ENCODE results near the gene COL9A1.
"Not testable (repeated sequence)": the region's sequence is repeated elsewhere in the genome, so short reads cannot be mapped to it uniquely, and the experiment has no call there.

The COL9A1 gene

DNA sequence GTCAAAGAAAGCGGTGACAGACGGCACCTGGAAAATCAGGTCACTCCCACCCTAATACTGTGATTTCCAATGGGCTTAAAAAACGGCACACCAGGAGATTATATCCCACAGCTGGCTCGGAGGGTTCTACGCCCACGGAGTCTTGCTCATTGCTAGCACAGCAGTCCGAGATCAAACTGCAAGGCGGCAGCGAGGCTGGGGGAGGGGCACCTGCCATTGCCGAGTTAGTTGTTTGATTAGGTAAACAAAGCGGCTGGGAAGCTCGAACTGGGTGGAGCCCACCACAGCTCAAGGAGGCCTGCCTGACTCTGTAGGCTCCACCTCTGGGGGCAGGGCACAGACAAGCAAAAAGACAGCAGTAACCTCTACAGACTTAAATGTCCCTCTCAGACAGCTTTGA lies 14.9 kb upstream of the COL9A1 start:
- not testable (repeated sequence) for H3K36me3 ChIP-seq (ENCODE audit: control insufficient read depth, insufficient read depth, low read length); H3K27me3 ChIP-seq (ENCODE audit: control insufficient read depth, insufficient read depth, low read length, poor library complexity, severe bottlenecking); H3K27ac ChIP-seq (ENCODE audit: insufficient read depth, low read depth, low read length, poor library complexity, severe bottlenecking); H3K4me1 ChIP-seq (ENCODE audit: control insufficient read depth, insufficient read depth, low read length); H3K4me3 ChIP-seq (ENCODE audit: insufficient read depth, low read depth, low read length); H3K9me3 ChIP-seq (ENCODE audit: control insufficient read depth, low read length)
- WGBS, 2 experiments: 94 to 97% methylated on average over 12 of the region's 12 CpGs

DNA sequence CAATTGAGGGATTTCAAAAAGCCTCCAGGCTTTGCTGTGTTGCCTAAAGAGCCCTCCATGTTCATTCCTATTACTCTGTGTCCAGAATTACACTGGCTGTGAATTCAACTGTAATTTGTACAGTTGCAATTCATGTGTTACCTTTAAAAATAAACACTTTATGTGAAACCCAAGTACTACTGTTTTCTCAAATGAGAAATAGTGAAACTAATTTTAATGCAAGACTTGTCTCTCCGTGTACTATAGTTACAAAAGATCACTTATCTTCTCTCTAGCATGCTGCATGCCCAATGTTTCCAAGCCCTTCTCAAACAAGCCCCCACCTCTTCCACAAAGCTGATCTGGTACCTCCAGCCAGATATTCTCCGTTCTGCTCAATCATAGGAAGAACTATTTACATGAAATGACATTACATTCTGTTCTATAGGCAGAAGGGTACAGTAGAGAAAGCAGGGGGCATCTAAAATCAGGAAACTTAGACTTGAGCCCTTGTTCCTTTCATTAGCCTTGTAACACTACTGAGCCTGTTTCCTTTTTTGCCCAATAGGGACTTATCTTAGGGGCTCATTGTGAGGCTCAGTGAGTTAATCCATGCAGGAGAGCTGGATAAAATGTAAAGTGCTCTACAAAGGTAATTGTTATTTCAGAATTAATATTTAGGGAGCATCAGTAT lies 12.3 kb upstream of the COL9A1 start:
- no peak overlapping the region for H3K4me3 ChIP-seq (ENCODE audit: insufficient read depth, low read depth, low read length)
- no peaks in the 10 kb centered on the region for H3K36me3 ChIP-seq (ENCODE audit: control insufficient read depth, insufficient read depth, low read length)
- H3K27me3 ChIP-seq (ENCODE audit: control insufficient read depth, insufficient read depth, low read length, poor library complexity, severe bottlenecking): no peaks in the 10 kb centered on the region
- H3K4me1 ChIP-seq (ENCODE audit: control insufficient read depth, insufficient read depth, low read length): no peaks in the 10 kb centered on the region
- H3K27ac ChIP-seq (ENCODE audit: insufficient read depth, low read depth, low read length, poor library complexity, severe bottlenecking): no peak overlapping the region
- H3K9me3 ChIP-seq (ENCODE audit: control insufficient read depth, low read length): no peaks in the 10 kb centered on the region
- 91 to 97% methylated on average over 2 of the region's 2 CpGs for WGBS, 2 experiments

DNA sequence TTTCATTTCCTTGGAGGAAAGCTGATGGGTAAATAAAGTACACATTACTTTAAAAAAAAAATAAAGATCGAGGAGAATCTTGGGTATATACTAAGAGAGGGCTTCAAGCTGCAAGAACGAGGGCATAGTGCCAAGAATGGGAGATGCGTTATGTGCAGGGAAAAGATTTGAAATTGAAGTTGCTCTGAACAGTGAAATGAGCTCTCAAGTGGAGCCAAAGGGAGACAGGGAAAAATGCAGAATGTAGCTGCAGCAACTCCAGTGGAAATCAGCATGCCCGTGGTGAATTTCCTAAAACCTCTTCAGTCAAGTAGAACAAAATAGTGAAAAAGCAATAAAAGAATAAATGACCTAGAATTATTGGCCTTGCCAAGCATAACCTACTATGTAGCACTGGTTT lies 11.4 kb upstream of the COL9A1 start:
- Histone ChIP-seq H3K27me3 (ENCODE audit: control insufficient read depth, insufficient read depth, low read length, poor library complexity, severe bottlenecking) (no peaks in the 10 kb centered on the region), H3K36me3 (ENCODE audit: control insufficient read depth, insufficient read depth, low read length) (no peaks in the 10 kb centered on the region), H3K27ac (ENCODE audit: insufficient read depth, low read depth, low read length, poor library complexity, severe bottlenecking) (no peak overlapping the region), H3K4me1 (ENCODE audit: control insufficient read depth, insufficient read depth, low read length) (no peaks in the 10 kb centered on the region), H3K9me3 (ENCODE audit: control insufficient read depth, low read length) (no peaks in the 10 kb centered on the region), H3K4me3 (ENCODE audit: insufficient read depth, low read depth, low read length) (no peak overlapping the region)
- whole genome bisulfite sequencing, 2 experiments: 86 to 87% methylated on average over 4 of the region's 4 CpGs

DNA sequence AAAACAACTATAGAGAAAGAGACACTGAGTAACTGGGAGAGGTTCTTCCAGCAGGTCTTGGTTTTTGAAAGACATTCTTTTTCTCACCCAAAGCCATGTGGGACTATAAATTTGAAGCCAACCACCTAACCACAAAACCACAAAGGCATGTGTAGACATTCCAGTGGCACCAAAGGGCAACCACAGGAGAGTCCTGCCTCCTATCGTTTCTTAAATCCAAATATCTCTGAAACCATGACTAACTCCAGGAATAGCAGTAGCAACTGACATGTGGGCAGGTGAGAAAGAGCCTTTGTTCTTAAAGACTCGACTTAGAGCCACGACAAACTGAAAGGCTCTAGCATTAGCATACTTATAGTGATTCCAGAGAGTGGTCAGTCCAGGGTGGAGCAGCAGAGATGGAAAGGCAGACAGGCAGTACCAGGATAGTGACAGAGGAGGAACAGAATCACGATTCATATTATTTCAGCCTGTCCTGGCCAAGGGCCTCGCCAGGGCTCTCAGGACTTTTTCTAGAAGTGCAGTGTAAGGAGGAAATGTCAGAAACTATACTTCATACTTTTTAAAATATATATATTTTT lies 9.4 kb upstream of the COL9A1 start:
- no peak overlapping the region for H3K4me3 ChIP-seq (ENCODE audit: insufficient read depth, low read depth, low read length)
- 69 to 71% methylated on average over 4 to 5 of the region's 5 CpGs for WGBS, 2 experiments
- H3K9me3 ChIP-seq (ENCODE audit: control insufficient read depth, low read length): no peaks in the 10 kb centered on the region
- H3K27me3 ChIP-seq (ENCODE audit: control insufficient read depth, insufficient read depth, low read length, poor library complexity, severe bottlenecking): no peaks in the 10 kb centered on the region
- H3K27ac ChIP-seq (ENCODE audit: insufficient read depth, low read depth, low read length, poor library complexity, severe bottlenecking): no peak overlapping the region
- no peaks in the 10 kb centered on the region for H3K36me3 ChIP-seq (ENCODE audit: control insufficient read depth, insufficient read depth, low read length)
- H3K4me1 ChIP-seq (ENCODE audit: control insufficient read depth, insufficient read depth, low read length): no peaks in the 10 kb centered on the region

DNA sequence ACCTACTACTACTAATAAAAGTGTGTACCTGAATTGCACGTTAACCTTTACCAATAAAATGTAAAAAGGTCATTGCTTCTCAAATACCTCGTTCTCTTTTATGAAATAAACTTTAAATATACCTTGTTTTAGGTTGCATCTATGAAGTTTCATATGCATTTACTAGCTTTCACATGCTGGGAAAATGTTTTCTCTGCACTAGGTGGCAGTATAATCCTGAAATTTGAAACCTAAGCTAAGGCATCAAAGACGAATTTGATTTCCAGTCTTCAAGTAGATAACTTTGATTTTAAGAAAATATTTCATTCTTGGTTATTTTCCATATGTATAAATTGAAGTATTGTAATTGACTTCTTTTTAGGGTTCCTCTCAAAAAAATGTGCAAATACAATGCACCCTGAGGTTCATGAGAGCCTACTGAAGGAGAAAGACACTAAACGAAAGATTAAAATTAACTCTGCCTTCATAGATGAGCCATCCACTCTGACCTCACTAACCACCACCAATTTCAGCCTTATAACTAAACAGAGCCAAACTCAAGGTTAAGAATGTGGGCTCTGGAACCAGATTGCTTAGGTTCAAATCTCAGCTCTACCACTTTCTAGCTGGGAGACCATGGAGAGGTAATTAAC lies 7.3 kb upstream of the COL9A1 start:
- WGBS, 2 experiments: 31 to 44% methylated on average over 2 to 4 of the region's 4 CpGs
- H3K4me1 ChIP-seq (ENCODE audit: control insufficient read depth, insufficient read depth, low read length): no peaks in the 10 kb centered on the region
- H3K27ac ChIP-seq (ENCODE audit: insufficient read depth, low read depth, low read length, poor library complexity, severe bottlenecking): no peak overlapping the region
- H3K27me3 ChIP-seq (ENCODE audit: control insufficient read depth, insufficient read depth, low read length, poor library complexity, severe bottlenecking): no peaks in the 10 kb centered on the region
- H3K9me3 ChIP-seq (ENCODE audit: control insufficient read depth, low read length): no peaks in the 10 kb centered on the region
- no peaks in the 10 kb centered on the region for H3K36me3 ChIP-seq (ENCODE audit: control insufficient read depth, insufficient read depth, low read length)
- no peak overlapping the region for H3K4me3 ChIP-seq (ENCODE audit: insufficient read depth, low read depth, low read length)

DNA sequence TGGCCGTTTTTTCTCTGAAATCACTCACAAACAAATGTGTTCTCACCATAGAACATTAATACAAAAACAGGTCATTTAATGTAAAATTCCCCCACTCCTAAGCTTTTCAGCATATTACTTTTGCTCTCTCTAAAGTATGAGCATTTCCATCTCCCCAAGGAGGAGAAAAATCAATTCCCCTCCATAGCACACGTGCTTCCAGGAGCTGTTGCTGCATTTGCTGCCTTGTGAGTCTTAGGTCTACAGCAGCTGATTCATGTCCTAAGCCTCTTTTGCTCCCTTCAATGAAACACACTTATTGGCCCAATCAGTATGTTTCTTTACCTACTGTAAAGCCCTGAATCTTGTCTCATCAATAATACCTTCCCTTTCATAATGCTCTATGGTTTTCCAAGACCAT lies 6.4 kb upstream of the COL9A1 start:
- Histone ChIP-seq H3K4me3 (ENCODE audit: insufficient read depth, low read depth, low read length) (no peak overlapping the region), H3K27ac (ENCODE audit: insufficient read depth, low read depth, low read length, poor library complexity, severe bottlenecking) (no peak overlapping the region), H3K36me3 (ENCODE audit: control insufficient read depth, insufficient read depth, low read length) (no peaks in the 10 kb centered on the region), H3K9me3 (ENCODE audit: control insufficient read depth, low read length) (no peaks in the 10 kb centered on the region), H3K27me3 (ENCODE audit: control insufficient read depth, insufficient read depth, low read length, poor library complexity, severe bottlenecking) (no peaks in the 10 kb centered on the region), H3K4me1 (ENCODE audit: control insufficient read depth, insufficient read depth, low read length) (no peaks in the 10 kb centered on the region)
- WGBS, 2 experiments: 72 to 82% methylated on average over 2 of the region's 2 CpGs

DNA sequence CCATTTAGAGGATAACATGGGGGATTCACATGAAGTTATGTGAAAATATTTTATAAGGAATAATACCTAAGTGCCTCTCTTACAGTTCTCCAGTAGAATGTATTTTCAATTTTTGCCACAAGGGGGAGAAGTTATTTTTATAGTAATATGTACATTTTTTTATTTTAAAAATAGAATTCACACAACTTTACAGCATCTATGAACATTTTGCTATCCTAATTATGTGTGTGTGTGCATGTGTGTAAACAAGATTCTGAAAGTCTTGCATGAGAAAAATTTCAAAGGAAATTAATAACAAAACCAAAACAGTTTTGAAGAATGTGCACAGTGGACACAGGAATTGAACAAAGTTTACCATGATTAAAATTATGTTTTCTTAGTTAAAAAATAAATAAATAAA lies 5.3 kb upstream of the COL9A1 start:
- not testable (repeated sequence) for H3K36me3 ChIP-seq (ENCODE audit: control insufficient read depth, insufficient read depth, low read length); H3K9me3 ChIP-seq (ENCODE audit: control insufficient read depth, low read length); H3K4me3 ChIP-seq (ENCODE audit: insufficient read depth, low read depth, low read length); H3K4me1 ChIP-seq (ENCODE audit: control insufficient read depth, insufficient read depth, low read length); H3K27ac ChIP-seq (ENCODE audit: insufficient read depth, low read depth, low read length, poor library complexity, severe bottlenecking); H3K27me3 ChIP-seq (ENCODE audit: control insufficient read depth, insufficient read depth, low read length, poor library complexity, severe bottlenecking)

DNA sequence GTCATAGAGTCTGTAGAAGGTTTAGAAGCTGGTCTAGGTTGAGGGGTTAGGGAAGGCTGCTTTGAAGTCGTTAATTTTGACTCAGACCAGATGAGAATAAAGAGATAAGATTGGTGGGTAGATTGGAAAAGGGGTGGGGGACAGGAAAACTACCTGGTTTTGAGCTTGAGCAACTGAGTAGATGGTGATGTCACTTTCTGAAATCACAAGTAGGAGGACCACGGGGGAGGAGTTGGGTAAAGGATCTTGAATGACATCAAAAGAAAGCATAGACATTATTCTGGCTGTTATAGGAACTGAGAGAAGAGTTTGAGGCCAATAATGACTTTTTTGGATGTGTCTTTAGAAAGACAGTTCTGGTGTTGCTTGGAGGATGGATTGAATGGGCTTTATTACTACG lies 4.1 kb upstream of the COL9A1 start:
- Histone ChIP-seq H3K27ac (ENCODE audit: insufficient read depth, low read depth, low read length, poor library complexity, severe bottlenecking) (no peak overlapping the region), H3K36me3 (ENCODE audit: control insufficient read depth, insufficient read depth, low read length) (no peaks in the 10 kb centered on the region), H3K9me3 (ENCODE audit: control insufficient read depth, low read length) (no peaks in the 10 kb centered on the region), H3K27me3 (ENCODE audit: control insufficient read depth, insufficient read depth, low read length, poor library complexity, severe bottlenecking) (no peaks in the 10 kb centered on the region), H3K4me1 (ENCODE audit: control insufficient read depth, insufficient read depth, low read length) (no peaks in the 10 kb centered on the region), H3K4me3 (ENCODE audit: insufficient read depth, low read depth, low read length) (no peak overlapping the region)
- WGBS, 2 experiments: 75 to 78% methylated on average over 2 of the region's 3 CpGs

DNA sequence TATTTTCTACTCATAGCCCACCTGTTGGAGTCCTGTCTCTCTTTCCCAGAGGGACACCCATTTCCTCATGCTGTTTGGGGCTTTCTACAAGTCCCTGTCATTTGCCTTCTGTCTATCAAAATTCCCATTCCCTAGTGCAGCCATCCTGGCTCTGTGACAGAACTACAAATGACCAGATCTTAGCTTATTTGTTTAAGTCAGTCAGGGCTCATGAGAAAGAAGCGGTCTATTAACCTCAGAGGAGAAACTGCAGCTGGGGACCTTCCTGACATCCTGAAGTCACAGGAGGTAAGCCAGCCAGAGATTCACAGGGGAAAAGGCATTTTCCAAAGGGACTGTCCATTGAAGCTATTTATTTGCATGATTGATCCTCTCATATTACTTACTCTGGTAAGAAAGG lies 1.7 kb upstream of the COL9A1 start:
- 82 to 97% methylated on average over 1 of the region's 1 CpG for WGBS, 2 experiments
- Histone ChIP-seq H3K9me3 (ENCODE audit: control insufficient read depth, low read length) (no peaks in the 10 kb centered on the region), H3K4me3 (ENCODE audit: insufficient read depth, low read depth, low read length) (no peak overlapping the region), H3K27ac (ENCODE audit: insufficient read depth, low read depth, low read length, poor library complexity, severe bottlenecking) (no peak overlapping the region), H3K4me1 (ENCODE audit: control insufficient read depth, insufficient read depth, low read length) (no peaks in the 10 kb centered on the region), H3K36me3 (ENCODE audit: control insufficient read depth, insufficient read depth, low read length) (no peaks in the 10 kb centered on the region), H3K27me3 (ENCODE audit: control insufficient read depth, insufficient read depth, low read length, poor library complexity, severe bottlenecking) (no peaks in the 10 kb centered on the region)

DNA sequence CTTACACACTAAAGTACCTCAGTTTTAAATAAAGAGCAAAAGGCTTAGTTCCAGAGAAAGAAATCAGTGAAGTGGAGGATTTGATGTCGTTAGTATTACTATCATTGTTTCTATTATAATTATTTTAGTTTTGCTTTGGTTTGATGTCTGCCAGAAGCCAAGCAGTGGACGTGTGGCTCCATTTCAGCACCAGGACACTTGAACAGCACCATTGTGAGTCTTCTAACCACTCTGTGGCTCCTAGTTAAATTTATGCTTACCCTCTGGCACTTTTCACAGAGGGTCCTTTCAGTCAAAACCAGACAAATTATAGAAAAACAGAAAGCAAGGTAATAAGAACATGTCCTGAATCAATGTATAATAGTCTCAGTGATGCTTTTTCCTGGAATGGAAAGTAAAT lies 3.4 kb downstream of the COL9A1 start:
- Histone ChIP-seq H3K36me3 (ENCODE audit: control insufficient read depth, insufficient read depth, low read length) (no peaks in the 10 kb centered on the region), H3K4me3 (ENCODE audit: insufficient read depth, low read depth, low read length) (no peak overlapping the region), H3K27me3 (ENCODE audit: control insufficient read depth, insufficient read depth, low read length, poor library complexity, severe bottlenecking) (no peaks in the 10 kb centered on the region), H3K4me1 (ENCODE audit: control insufficient read depth, insufficient read depth, low read length) (no peaks in the 10 kb centered on the region), H3K9me3 (ENCODE audit: control insufficient read depth, low read length) (no peaks in the 10 kb centered on the region), H3K27ac (ENCODE audit: insufficient read depth, low read depth, low read length, poor library complexity, severe bottlenecking) (no peak overlapping the region)
- WGBS, 2 experiments: 53 to 67% methylated on average over 1 to 2 of the region's 2 CpGs
